GM12875 (cell line): Measurements from ENCODE around the gene BATF2.

Experiments used
- H3K4me3 ChIP-seq: one replicate; pipeline ENCODE4 v1.5.1; 2011; ENCODE audit warnings: low read depth, low read length, control low read depth
- TF ChIP-seq, protein P1 (sequence below): IDR thresholded peaks from 2 replicates; pipeline ENCODE4 v1.5.1; 2011; ENCODE audit warnings: low read depth, mild to moderate bottlenecking, control low read depth, inconsistent platforms, low read length, moderate library complexity, borderline replicate concordance; ENCODE audit not compliant: insufficient read depth

Gene BATF2

DNA sequence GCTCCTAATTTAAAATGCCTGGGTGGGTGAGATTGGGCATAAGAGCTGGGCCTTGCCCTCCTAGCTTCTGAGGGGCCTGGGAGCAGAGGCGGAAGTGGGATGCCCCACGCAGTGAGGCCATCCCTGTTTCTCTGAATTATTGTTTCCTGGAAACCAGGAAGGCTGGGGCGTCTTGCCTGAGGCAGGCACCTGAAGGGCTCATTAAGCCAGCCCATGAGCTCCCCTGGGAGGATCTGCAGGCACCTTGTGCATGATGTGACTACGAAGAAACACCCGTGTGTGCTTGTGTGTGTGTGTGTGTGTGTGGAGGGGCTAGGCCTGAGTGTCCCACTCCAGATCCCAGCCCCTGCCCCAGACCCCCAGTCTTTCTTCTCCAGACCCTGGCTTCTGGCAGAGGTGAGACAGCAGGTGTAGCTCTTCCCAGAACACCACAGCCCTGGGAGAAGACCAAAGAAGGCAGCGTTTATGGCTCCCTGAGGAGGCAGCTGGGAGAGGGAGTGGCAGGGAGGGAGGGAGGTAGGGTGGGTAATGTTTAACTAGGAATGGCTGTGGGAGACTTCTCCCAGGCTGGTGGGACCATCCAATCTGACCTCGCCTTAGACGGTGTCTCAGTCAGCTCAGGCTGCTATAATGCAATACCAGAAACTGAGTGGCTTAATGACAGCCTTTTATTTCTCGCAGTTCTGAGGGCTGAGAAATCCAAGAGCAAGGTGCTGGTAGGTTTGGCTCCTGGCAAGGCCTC, 2.1 kb upstream of the BATF2 start:
- TF ChIP-seq, protein P1, sequence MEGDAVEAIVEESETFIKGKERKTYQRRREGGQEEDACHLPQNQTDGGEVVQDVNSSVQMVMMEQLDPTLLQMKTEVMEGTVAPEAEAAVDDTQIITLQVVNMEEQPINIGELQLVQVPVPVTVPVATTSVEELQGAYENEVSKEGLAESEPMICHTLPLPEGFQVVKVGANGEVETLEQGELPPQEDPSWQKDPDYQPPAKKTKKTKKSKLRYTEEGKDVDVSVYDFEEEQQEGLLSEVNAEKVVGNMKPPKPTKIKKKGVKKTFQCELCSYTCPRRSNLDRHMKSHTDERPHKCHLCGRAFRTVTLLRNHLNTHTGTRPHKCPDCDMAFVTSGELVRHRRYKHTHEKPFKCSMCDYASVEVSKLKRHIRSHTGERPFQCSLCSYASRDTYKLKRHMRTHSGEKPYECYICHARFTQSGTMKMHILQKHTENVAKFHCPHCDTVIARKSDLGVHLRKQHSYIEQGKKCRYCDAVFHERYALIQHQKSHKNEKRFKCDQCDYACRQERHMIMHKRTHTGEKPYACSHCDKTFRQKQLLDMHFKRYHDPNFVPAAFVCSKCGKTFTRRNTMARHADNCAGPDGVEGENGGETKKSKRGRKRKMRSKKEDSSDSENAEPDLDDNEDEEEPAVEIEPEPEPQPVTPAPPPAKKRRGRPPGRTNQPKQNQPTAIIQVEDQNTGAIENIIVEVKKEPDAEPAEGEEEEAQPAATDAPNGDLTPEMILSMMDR, result no peak
- H3K4me3 ChIP-seq, result no peak overlapping the region

DNA sequence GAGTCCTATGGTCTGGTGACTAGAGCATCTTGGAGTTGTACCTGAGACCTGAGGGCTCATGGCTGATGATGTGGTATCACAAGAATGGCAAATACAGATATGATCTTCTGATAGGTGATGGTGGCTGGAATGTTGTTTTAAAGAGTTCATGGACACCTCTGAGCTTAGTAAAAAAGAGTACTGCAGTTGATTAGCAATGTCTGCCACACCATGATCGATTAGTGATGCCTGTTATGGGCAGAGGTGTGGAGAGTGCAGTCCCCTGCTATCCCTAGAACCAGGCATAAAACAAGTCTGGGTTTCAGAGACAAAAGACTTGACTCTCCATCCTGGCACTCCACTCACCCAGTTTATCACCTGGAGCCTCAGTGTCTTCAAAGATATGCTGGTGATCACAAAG, 1.4 kb upstream of the BATF2 start:
- no peak overlapping the region for H3K4me3 ChIP-seq
- TF ChIP-seq, protein P1, result no peak

- H3K4me3 ChIP-seq, result no peak overlapping the region
- TF ChIP-seq, protein P1, result no peak
Measured at GRCh38 chr11:64996327-64996709, 453 bp downstream of the BATF2 start.

DNA sequence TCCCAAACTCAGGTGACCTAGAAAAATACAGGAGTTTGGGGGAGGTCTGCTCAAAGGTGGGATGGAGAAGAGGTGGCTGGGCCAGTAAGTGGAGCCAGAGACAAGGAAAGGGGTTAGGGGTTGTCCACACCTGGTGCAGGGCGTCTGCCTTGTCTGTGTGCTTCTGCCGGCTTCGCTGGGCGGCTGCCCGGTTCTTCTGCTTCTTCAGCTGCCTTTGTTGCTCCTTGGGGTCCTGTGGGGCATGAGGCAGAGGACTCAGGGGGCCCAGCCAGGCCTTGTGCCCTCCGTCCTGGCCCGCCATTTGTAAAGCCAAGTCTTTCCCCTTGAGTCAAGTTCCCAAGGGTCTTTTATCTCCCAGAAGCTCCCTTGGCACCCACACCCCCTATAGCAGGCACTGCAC, 2.5 kb downstream of the BATF2 start:
- H3K4me3 ChIP-seq, result no peak overlapping the region
- TF ChIP-seq, protein P1, result no peak

DNA sequence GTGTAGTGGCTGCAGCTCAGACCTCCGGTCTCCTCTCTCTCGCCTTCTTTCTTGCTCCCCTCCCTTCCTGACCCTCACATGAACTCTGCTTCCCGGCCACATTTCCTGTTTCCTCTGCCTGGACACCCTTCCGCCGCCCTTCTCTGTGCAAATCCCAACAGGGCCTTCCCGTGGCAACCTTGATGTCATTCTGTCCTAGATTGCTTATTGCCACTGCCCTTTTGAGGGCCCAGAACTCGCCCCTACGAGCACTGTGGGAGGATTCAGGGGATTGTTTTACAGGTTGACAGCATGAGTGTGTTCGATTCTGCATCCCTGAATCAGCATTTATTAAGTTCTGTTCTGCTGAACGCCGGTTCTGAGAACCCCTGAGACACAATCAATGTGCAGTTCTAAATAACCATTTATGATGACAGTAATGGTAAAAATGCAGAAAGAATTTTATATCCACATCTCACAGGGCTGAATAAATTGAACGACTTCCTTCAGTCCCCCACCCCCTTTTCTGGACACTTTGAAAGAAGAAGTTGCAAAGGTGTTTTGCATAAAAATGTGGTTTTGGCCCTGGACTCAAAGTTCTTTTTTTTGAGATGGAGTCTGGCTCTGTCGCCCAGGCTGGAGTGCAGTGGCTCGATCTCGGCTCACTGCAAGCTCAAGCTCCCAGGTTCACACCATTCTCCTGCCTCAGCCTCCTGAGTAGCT, 6.4 kb downstream of the BATF2 start:
- H3K4me3 ChIP-seq, result no peak overlapping the region
- TF ChIP-seq, protein P1, result no peak

- TF ChIP-seq, protein P1, result no peak
- no peak overlapping the region for H3K4me3 ChIP-seq
Measured at GRCh38 chr11:64989416-64989815, 7.4 kb downstream of the BATF2 start.
